Kidney (tissue), 14 donors: ENCODE measurements around the gene EPS8L1. TPM values are rescaled to one million over a fixed set of nuclear protein-coding genes. Genes with fewer than 3 reads are reported as not detected.

ENCODE experiments used
- DNase-seq, 5 donors: peaks; one replicate each; pipeline ENCODE4 v3.0.0-alpha.2; 2013 to 2020
- FAIRE-seq: peaks from 2 replicates; lab custom pipeline; 2012; peaks lifted over from hg19 to GRCh38; lab: Jason Lieb, UNC
- H3K27ac ChIP-seq, 2 donors: one replicate each; pipeline ENCODE4 v1.7.0; 2013; ENCODE audit warnings: low read depth in 2 of 2, low read length in 2 of 2, inconsistent platforms in 1 of 2
- H3K27me3 ChIP-seq: one replicate; pipeline ENCODE4 v1.7.1; 2013; ENCODE audit warnings: low read length, inconsistent platforms; ENCODE audit not compliant: control insufficient read depth, insufficient read depth
- H3K36me3 ChIP-seq, 3 donors: one replicate each; pipeline versions ENCODE4 v1.7.0 to v1.7.1; 2013; ENCODE audit warnings: low read length in 3 of 3, control low read depth in 1 of 3, inconsistent platforms in 1 of 3; ENCODE audit not compliant: insufficient read depth in 3 of 3, control insufficient read depth in 2 of 3
- H3K4me1 ChIP-seq, 3 donors: one replicate each; pipeline versions ENCODE4 v1.7.0 to v1.7.1; 2013; ENCODE audit warnings: low read length in 3 of 3, inconsistent platforms in 1 of 3, low read depth in 1 of 3; ENCODE audit not compliant: control insufficient read depth in 2 of 3, insufficient read depth in 2 of 3
- H3K4me3 ChIP-seq, 3 donors: one replicate each; pipeline versions ENCODE4 v1.7.0 to v1.8.1; 2013; ENCODE audit warnings: low read length in 3 of 3, control low read depth in 1 of 3, inconsistent platforms in 1 of 3
- H3K9ac ChIP-seq, 3 donors: one replicate each; pipeline versions ENCODE4 v1.7.0 to v1.7.1; 2013; ENCODE audit warnings: low read length in 3 of 3, control low read depth in 1 of 3, inconsistent platforms in 1 of 3
- H3K9me3 ChIP-seq, 3 donors: one replicate each; pipeline versions ENCODE4 v1.7.0 to v1.7.1; 2013; ENCODE audit warnings: low read length in 3 of 3, control low read depth in 1 of 3, inconsistent platforms in 1 of 3; ENCODE audit not compliant: control insufficient read depth in 2 of 3, insufficient read depth in 1 of 3
- intact Hi-C: fragments of 100-400 bp; cut with DNase I; formaldehyde crosslinking; loops from one replicate; pipeline ENCODE4 v1.11.1; 2022
- microRNA-seq: library from miRNA; unstranded; fragments of <30 nt; microRNA quantifications from one replicate; pipeline ENCODE4 v1.2.0, GENCODE V29; 2020
- polyA plus RNA-seq: library from polyadenylated mRNA; stranded (reverse); fragments of 350-450 nt; fragmentation: Illumina TruSeq; extraction: RNeasy Lipid Tissue Mini Kit (QIAGEN cat#74804); gene quantifications from one replicate; pipeline ENCODE4 v1.2.3, GENCODE V29; 2014; ENCODE audit warnings: low read depth, low replicate concordance; ENCODE audit not compliant: insufficient read depth
- total RNA-seq: library from RNA; stranded (reverse); fragmentation: NEBNext Ultra II Directional; extraction: Animal tissue kit (Norgen Biotek cat#: 25700); gene quantifications from one replicate; pipeline ENCODE4 v1.2.1, GENCODE V29; 2021
- TF ChIP-seq, protein P1 (sequence below): IDR thresholded peaks from 3 replicates; pipeline ENCODE4 v1.5.1; 2012; ENCODE audit warnings: mild to moderate bottlenecking, moderate library complexity, borderline replicate concordance; ENCODE audit not compliant: insufficient read depth; ENCODE audit errors: extremely low read depth
- donor health status: control.
- donor health status: control.
- donor health status: control.
- donor health status: control.
- donor health status: control.
- donor health status: DM: yes; HTN: yes; CAD: no.
- donor health status: Normal renal cell carcinoma (clear cell type).

EPS8L1 gene
- total and polyA plus RNA-seq, 2 donors from 2014 or later: 45.4 to 95.0 TPM

DNA sequence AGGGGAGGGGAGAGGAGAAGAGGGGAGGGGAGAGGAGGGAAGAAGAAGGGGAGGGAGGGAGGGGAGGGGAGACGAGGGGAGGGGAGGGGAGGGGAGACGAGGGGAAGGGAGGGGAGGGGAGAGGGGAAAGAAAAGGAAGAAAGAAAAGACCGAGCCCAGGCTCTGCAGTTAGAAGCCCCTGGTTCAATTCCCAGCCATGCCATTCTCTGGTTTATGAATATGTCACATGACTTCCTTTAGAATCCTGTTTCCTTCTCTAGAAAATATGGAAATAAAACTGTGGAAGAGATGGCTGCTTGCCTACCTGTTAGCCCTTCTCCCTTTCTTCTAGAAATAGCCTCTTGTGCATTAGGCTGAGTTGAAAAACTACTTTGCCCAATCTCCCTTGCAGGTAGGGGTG, 59.1 kb downstream of the EPS8L1 start:
- TF ChIP-seq, protein P1, sequence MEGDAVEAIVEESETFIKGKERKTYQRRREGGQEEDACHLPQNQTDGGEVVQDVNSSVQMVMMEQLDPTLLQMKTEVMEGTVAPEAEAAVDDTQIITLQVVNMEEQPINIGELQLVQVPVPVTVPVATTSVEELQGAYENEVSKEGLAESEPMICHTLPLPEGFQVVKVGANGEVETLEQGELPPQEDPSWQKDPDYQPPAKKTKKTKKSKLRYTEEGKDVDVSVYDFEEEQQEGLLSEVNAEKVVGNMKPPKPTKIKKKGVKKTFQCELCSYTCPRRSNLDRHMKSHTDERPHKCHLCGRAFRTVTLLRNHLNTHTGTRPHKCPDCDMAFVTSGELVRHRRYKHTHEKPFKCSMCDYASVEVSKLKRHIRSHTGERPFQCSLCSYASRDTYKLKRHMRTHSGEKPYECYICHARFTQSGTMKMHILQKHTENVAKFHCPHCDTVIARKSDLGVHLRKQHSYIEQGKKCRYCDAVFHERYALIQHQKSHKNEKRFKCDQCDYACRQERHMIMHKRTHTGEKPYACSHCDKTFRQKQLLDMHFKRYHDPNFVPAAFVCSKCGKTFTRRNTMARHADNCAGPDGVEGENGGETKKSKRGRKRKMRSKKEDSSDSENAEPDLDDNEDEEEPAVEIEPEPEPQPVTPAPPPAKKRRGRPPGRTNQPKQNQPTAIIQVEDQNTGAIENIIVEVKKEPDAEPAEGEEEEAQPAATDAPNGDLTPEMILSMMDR: no peak
- no peak for FAIRE-seq
- DNase-seq: no peak
- Histone ChIP-seq H3K9me3 (no peaks in the 10 kb centered on the region), H3K36me3 (no peaks in the 10 kb centered on the region), H3K4me1 (no peaks in the 10 kb centered on the region), H3K4me3 (no peak overlapping the region), H3K27ac (no peak overlapping the region), H3K27me3 (no peaks in the 10 kb centered on the region), H3K9ac (no peak overlapping the region)
- intact Hi-C loops: no loop called here

DNA sequence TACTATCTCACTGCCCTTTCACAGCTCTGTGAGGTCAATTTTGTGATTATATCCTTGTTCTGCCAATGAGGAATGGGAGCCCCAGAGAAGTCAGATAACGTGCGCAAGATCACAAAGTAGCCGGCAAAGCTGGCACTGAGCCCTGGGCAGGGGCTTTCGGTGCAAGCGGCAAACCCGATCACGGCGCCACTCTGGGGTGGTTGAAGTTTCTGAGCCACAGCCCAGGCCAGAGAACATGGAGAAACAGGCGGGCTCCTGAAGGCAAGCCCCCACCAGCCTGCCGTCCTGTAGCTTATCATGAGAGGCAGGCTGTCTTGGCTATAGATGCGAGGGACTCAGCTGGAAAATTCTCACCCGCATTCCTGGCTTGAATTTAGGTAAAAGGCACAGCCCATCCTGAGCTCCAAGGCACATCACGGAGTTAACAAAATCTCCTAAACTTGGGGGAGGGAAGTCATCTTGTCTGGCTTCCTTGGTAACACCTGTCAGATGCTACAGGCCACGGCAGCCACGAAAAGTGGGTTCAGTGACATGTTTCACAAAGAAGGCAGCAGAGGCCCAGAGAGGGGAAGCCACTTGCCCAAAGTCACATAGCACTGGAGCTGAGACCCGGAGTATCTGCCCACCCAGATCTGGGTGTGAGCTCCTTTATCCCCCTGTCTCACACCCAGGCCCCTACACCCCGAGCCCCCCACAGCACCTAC, 60.9 kb downstream of the EPS8L1 start:
- FAIRE-seq: no peak
- H3K27me3 ChIP-seq: no peaks in the 10 kb centered on the region

More for the DNA sequence above, 60.9 kb downstream of the EPS8L1 start:
- Histone ChIP-seq H3K4me1 (no peaks in the 10 kb centered on the region), H3K9ac (no peak overlapping the region), H3K27ac (no peak overlapping the region), H3K36me3 (no peaks in the 10 kb centered on the region), H3K4me3 (no peak overlapping the region), H3K9me3 (no peaks in the 10 kb centered on the region)
- TF ChIP-seq, protein P1: no peak
- no peak for DNase-seq
- intact Hi-C loops: no loop called here

Small RNA genes lying within 50 kb of the gene (microRNA-seq; reads per million reads assigned to microRNA genes)
- gene MIR7975: not detected

Other genes with a start within 250 kb of the EPS8L1 start
- not detected for gene KIR2DS4, start 243.2 kb upstream of the EPS8L1 start, total RNA-seq
- not detected for gene KIR2DS4, start 243.2 kb upstream of the EPS8L1 start, polyA plus RNA-seq
- gene KIR3DL2, start 225.4 kb upstream of the EPS8L1 start, total RNA-seq: 0.13 TPM
- not detected for gene KIR3DL2, start 225.4 kb upstream of the EPS8L1 start, polyA plus RNA-seq
- 1.8 TPM for gene FCAR, start 201.6 kb upstream of the EPS8L1 start, total RNA-seq
- not detected for gene FCAR, start 201.6 kb upstream of the EPS8L1 start, polyA plus RNA-seq
- gene NCR1, start 169.7 kb upstream of the EPS8L1 start, total RNA-seq: 0.91 TPM
- not detected for gene NCR1, start 169.7 kb upstream of the EPS8L1 start, polyA plus RNA-seq
- 0.16 TPM for gene NLRP7, start 128.3 kb upstream of the EPS8L1 start, total RNA-seq
- not detected for gene NLRP7, start 128.3 kb upstream of the EPS8L1 start, polyA plus RNA-seq
- 34.4 TPM for gene NLRP2, start 109.5 kb upstream of the EPS8L1 start, total RNA-seq
- gene NLRP2, start 109.5 kb upstream of the EPS8L1 start, polyA plus RNA-seq: 2.2 TPM
- gene GP6, start 37.6 kb upstream of the EPS8L1 start, total RNA-seq: 0.35 TPM
- gene GP6, start 37.6 kb upstream of the EPS8L1 start, polyA plus RNA-seq: 0.73 TPM
- gene RDH13, start 12.7 kb upstream of the EPS8L1 start, total RNA-seq: 38.7 TPM
- 24.9 TPM for gene RDH13, start 12.7 kb upstream of the EPS8L1 start, polyA plus RNA-seq
- gene PPP1R12C, start 41.8 kb downstream of the EPS8L1 start, total RNA-seq: 146 TPM
- 89.0 TPM for gene PPP1R12C, start 41.8 kb downstream of the EPS8L1 start, polyA plus RNA-seq
- gene TNNT1, start 73.3 kb downstream of the EPS8L1 start, total RNA-seq: not detected
- gene TNNT1, start 73.3 kb downstream of the EPS8L1 start, polyA plus RNA-seq: not detected
- 0.41 TPM for gene TNNI3, start 81.9 kb downstream of the EPS8L1 start, total RNA-seq
- gene TNNI3, start 81.9 kb downstream of the EPS8L1 start, polyA plus RNA-seq: 1.7 TPM
- gene DNAAF3, start 90.7 kb downstream of the EPS8L1 start, total RNA-seq: 11.4 TPM
- gene DNAAF3, start 90.7 kb downstream of the EPS8L1 start, polyA plus RNA-seq: 5.1 TPM
- not detected for gene SYT5, start 104.4 kb downstream of the EPS8L1 start, total RNA-seq
- gene SYT5, start 104.4 kb downstream of the EPS8L1 start, polyA plus RNA-seq: not detected
- gene PTPRH, start 133.6 kb downstream of the EPS8L1 start, total RNA-seq: 2.8 TPM
- not detected for gene PTPRH, start 133.6 kb downstream of the EPS8L1 start, polyA plus RNA-seq
- 3.3 TPM for gene TMEM86B, start 152.9 kb downstream of the EPS8L1 start, total RNA-seq
- 4.6 TPM for gene TMEM86B, start 152.9 kb downstream of the EPS8L1 start, polyA plus RNA-seq
- gene PPP6R1, start 183.1 kb downstream of the EPS8L1 start, total RNA-seq: 61.6 TPM
- gene PPP6R1, start 183.1 kb downstream of the EPS8L1 start, polyA plus RNA-seq: 30.6 TPM
- 37.6 TPM for gene HSPBP1, start 204.2 kb downstream of the EPS8L1 start, total RNA-seq
- 55.9 TPM for gene HSPBP1, start 204.2 kb downstream of the EPS8L1 start, polyA plus RNA-seq
- gene BRSK1, start 208.1 kb downstream of the EPS8L1 start, total RNA-seq: 6.5 TPM
- gene BRSK1, start 208.1 kb downstream of the EPS8L1 start, polyA plus RNA-seq: 1.4 TPM
- 3.6 TPM for gene TMEM150B, start 249.5 kb downstream of the EPS8L1 start, total RNA-seq
- gene TMEM150B, start 249.5 kb downstream of the EPS8L1 start, polyA plus RNA-seq: 5.4 TPM